Esophagus muscularis mucosa (tissue), 4 donors: Measurements from ENCODE around the gene CSMD2. TPM values are rescaled to one million over a fixed set of nuclear protein-coding genes. Genes with fewer than 3 reads are reported as not detected.

Experiments used
- DNase-seq: peaks from one replicate; pipeline ENCODE4 v3.0.0-alpha.2; 2017; ENCODE audit errors: extremely low spot score
- H3K27ac ChIP-seq, 4 donors: fragments of 200-600 bp; sonication (generic); replicated peaks in 1 of 4; 1 replicate in 3 of 4; 2 replicates in 1 of 4; pipeline ENCODE4 v1.5.1; 2016 to 2019; ENCODE audit warnings: mild to moderate bottlenecking in 1 of 4
- H3K27me3 ChIP-seq, 4 donors: fragments of 200-600 bp; sonication (generic); one replicate each; pipeline versions ENCODE4 v1.5.1 to v1.6.0; 2016 to 2019
- H3K36me3 ChIP-seq, 4 donors: fragments of 200-600 bp; sonication (generic); one replicate each; pipeline ENCODE4 v1.5.1; 2016 to 2019
- H3K4me1 ChIP-seq, 4 donors: fragments of 200-600 bp; sonication (generic); one replicate each; pipeline ENCODE4 v1.5.1; 2016 to 2019
- H3K4me3 ChIP-seq, 4 donors: fragments of 200-600 bp; sonication (generic); 1 replicate in 2 of 4; 2 replicates in 2 of 4; pipeline ENCODE4 v1.5.1; 2016 to 2019; ENCODE audit warnings: mild to moderate bottlenecking in 4 of 4, moderate library complexity in 1 of 4
- H3K9me3 ChIP-seq, 4 donors: fragments of 200-600 bp; sonication (generic); 1 replicate in 3 of 4; 2 replicates in 1 of 4; pipeline ENCODE4 v1.5.1; 2016 to 2019
- CTCF ChIP-seq, 3 experiments: fragments of 200-600 bp in 2 of 3; fragments of 450-650 bp in 1 of 3; sonication (generic) in 2 of 3; IDR thresholded peaks; one replicate each; pipeline ENCODE4 v1.5.1; 2017 to 2019; ENCODE audit warnings: antibody characterized with exemption in 3 of 3, mild to moderate bottlenecking in 2 of 3, moderate library complexity in 1 of 3
- EP300 ChIP-seq: sonication (generic); formaldehyde crosslinking; IDR thresholded peaks from one replicate; pipeline ENCODE4 v1.6.1; 2017; ENCODE audit warnings: antibody characterized with exemption
- POLR2A ChIP-seq: fragments of 450-650 bp; IDR thresholded peaks from one replicate; pipeline ENCODE4 v1.6.1; 2017; ENCODE audit warnings: antibody characterized with exemption, moderate library complexity, mild to moderate bottlenecking, low read depth
- POLR2AphosphoS5 ChIP-seq, 2 donors: sonication (generic); formaldehyde crosslinking; IDR thresholded peaks; one replicate each; pipeline ENCODE4 v1.6.1; 2017; ENCODE audit warnings: antibody characterized with exemption in 2 of 2
- WGBS: methylation state at CpG from one replicate; pipeline ENCODE4 v1.1.5; 2018; 5-methylcytosine and 5-hydroxymethylcytosine counted together
- intact Hi-C: fragments of 100-400 bp; cut with DNase I; formaldehyde crosslinking; loops from one replicate; pipeline ENCODE4 v1.15.1; 2023
- total RNA-seq, 4 donors: library from RNA; depleted of rRNA; stranded (reverse); fragments of >200 nt; gene quantifications; one replicate each; pipeline versions ENCODE4 v1.1.0 to v1.2.1, GENCODE V29; 2016

The CSMD2 gene
- total RNA-seq, 4 donors from 2014 or later: 0.26 to 0.75 (median 0.37) TPM

- Histone ChIP-seq H3K27ac (no peak overlapping the region), H3K4me1 (no peaks in the 10 kb centered on the region), H3K9me3 (no peaks in the 10 kb centered on the region), H3K4me3 (no peak overlapping the region), H3K36me3 (no peaks in the 10 kb centered on the region), H3K27me3 (peaks cover 0 to 17% (median 0%) of the 10 kb centered on the region in 4 donors)
- intact Hi-C loops: no loop called here
- WGBS: 83% methylated on average over 5 of the region's 5 CpGs
- no peak for TF ChIP-seq EP300
- no peak for TF ChIP-seq POLR2AphosphoS5 (IDR thresholded peaks at IDR 0.05)
- no peak for TF ChIP-seq POLR2A
- TF ChIP-seq CTCF (IDR thresholded peaks at IDR 0.05): no peak
- no peak for DNase-seq
Observed at GRCh38 chr1:33996281-33996680, 168.7 kb downstream of the CSMD2 start.

GRCh38 chr1:33993301-33993700, 171.7 kb downstream of the CSMD2 start:
- intact Hi-C loops: no loop called here
- Histone ChIP-seq H3K4me3 (no peak overlapping the region), H3K4me1 (no peaks in the 10 kb centered on the region), H3K27me3 (peaks cover 0 to 17% (median 0%) of the 10 kb centered on the region in 4 donors), H3K27ac (no peak overlapping the region), H3K36me3 (no peaks in the 10 kb centered on the region), H3K9me3 (no peaks in the 10 kb centered on the region)
- DNase-seq: no peak
- TF ChIP-seq CTCF (IDR thresholded peaks at IDR 0.05) (no peak), POLR2A (no peak), POLR2AphosphoS5 (IDR thresholded peaks at IDR 0.05) (no peak), EP300 (no peak)
- WGBS: 86% methylated on average over 4 of the region's 4 CpGs

GRCh38 chr1:33990281-33990680, 174.7 kb downstream of the CSMD2 start:
- no peak for TF ChIP-seq POLR2A
- TF ChIP-seq CTCF (IDR thresholded peaks at IDR 0.05): no peak
- TF ChIP-seq POLR2AphosphoS5 (IDR thresholded peaks at IDR 0.05): no peak
- no peak for TF ChIP-seq EP300
- H3K4me3 ChIP-seq: no peak overlapping the region
- WGBS: 68% methylated on average over 3 of the region's 3 CpGs
- H3K4me1 ChIP-seq: peaks cover 9 to 17% (median 16%) of the 10 kb centered on the region in 4 donors
- H3K27ac ChIP-seq: no peak overlapping the region
- no peak for DNase-seq
- peaks cover 0 to 12% (median 0%) of the 10 kb centered on the region in 4 donors for H3K27me3 ChIP-seq
- H3K36me3 ChIP-seq: no peaks in the 10 kb centered on the region
- intact Hi-C loops: no loop called here
- no peaks in the 10 kb centered on the region for H3K9me3 ChIP-seq

- no peaks in the 10 kb centered on the region for H3K9me3 ChIP-seq
Observed at GRCh38 chr1:33988161-33988560, 176.9 kb downstream of the CSMD2 start.

More at GRCh38 chr1:33988161-33988560, 176.9 kb downstream of the CSMD2 start:
- Histone ChIP-seq H3K27me3 (peaks cover 0 to under 1% (median 0%) of the 10 kb centered on the region in 4 donors), H3K27ac (no peak overlapping the region), H3K4me3 (no peak overlapping the region), H3K4me1 (peaks cover 12 to 21% (median 19%) of the 10 kb centered on the region in 4 donors), H3K36me3 (no peaks in the 10 kb centered on the region)
- no peak for TF ChIP-seq CTCF (IDR thresholded peaks at IDR 0.05)
- TF ChIP-seq POLR2A: no peak
- no peak for TF ChIP-seq EP300
- no peak for TF ChIP-seq POLR2AphosphoS5 (IDR thresholded peaks at IDR 0.05)
- intact Hi-C loops: no loop called here
- DNase-seq: no peak
- 71% methylated on average over 3 of the region's 3 CpGs for WGBS
